Stimulated activated CD8-positive, alpha-beta memory T cell treated with anti-CD3 and anti-CD28 coated beads, Interleukin-12 subunit alpha, Interleukin-12 subunit beta, amount 100 ng/mL, for 4 hours (primary cell): ENCODE measurements around the gene OST4.

Source experiments
- DNase-seq: peaks from one replicate; pipeline ENCODE4 v3.0.0-alpha.2; 2020; ENCODE audit warnings: low read depth

Gene OST4

GRCh38 chr2:27092696-27093429 lies 21.4 kb upstream of the OST4 start:
- no peak for DNase-seq

GRCh38 chr2:27091746-27092695 lies 20.6 kb upstream of the OST4 start:
- DNase-seq, result no peak

GRCh38 chr2:27089111-27089954 lies 17.9 kb upstream of the OST4 start:
- no peak for DNase-seq

- no peak for DNase-seq
Measured at GRCh38 chr2:27088634-27089033, 17.2 kb upstream of the OST4 start.

- DNase-seq, result no peak
Measured at GRCh38 chr2:27087823-27088410, 16.5 kb upstream of the OST4 start.

GRCh38 chr2:27086724-27087593 lies 15.5 kb upstream of the OST4 start, which contains the start of gene KHK:
Gene KHK, plus strand, starts transcription at chr2:27086772. Its CDS starts 488 bp downstream, at chr2:27087260.
- no peak for DNase-seq

GRCh38 chr2:27086090-27086723 lies 14.8 kb upstream of the OST4 start:
- peak; percentile 99 for DNase-seq

GRCh38 chr2:27085673-27086089 lies 14.2 kb upstream of the OST4 start:
- DNase-seq, result no peak

- no peak for DNase-seq
Measured at GRCh38 chr2:27085062-27085672, 13.7 kb upstream of the OST4 start.

GRCh38 chr2:27084297-27085061 lies 13.0 kb upstream of the OST4 start:
- DNase-seq, result no peak

GRCh38 chr2:27083410-27084296 lies 12.2 kb upstream of the OST4 start:
- no peak for DNase-seq

GRCh38 chr2:27082773-27083409 lies 11.4 kb upstream of the OST4 start:
- DNase-seq, result no peak

GRCh38 chr2:27081984-27082772 lies 10.7 kb upstream of the OST4 start:
- no peak for DNase-seq

- DNase-seq, result no peak
Measured at GRCh38 chr2:27080603-27080936, 9.1 kb upstream of the OST4 start.

- no peak for DNase-seq
Measured at GRCh38 chr2:27080140-27080469, 8.7 kb upstream of the OST4 start.

- DNase-seq, result no peak
Measured at GRCh38 chr2:27079233-27080139, 8.0 kb upstream of the OST4 start.
